Fibroblast of mammary gland (primary cell): ENCODE results near the gene MTRR.

ENCODE experiments used
- DNase-seq: peaks from one replicate; pipeline ENCODE4 v3.0.0-alpha.2; 2010; ENCODE audit warnings: low read depth
- H3K4me3 ChIP-seq: 2 replicates; pipeline ENCODE4 v1.5.1; 2011; ENCODE audit warnings: low read depth, mild to moderate bottlenecking, low read length, moderate library complexity; ENCODE audit not compliant: control insufficient read depth
- TF ChIP-seq, protein P1 (sequence below): conservative IDR thresholded peaks from 2 replicates; pipeline ENCODE4 v1.5.1; 2011; ENCODE audit warnings: low read depth, low read length, inconsistent platforms; ENCODE audit not compliant: control insufficient read depth, insufficient read depth

MTRR gene

DNA sequence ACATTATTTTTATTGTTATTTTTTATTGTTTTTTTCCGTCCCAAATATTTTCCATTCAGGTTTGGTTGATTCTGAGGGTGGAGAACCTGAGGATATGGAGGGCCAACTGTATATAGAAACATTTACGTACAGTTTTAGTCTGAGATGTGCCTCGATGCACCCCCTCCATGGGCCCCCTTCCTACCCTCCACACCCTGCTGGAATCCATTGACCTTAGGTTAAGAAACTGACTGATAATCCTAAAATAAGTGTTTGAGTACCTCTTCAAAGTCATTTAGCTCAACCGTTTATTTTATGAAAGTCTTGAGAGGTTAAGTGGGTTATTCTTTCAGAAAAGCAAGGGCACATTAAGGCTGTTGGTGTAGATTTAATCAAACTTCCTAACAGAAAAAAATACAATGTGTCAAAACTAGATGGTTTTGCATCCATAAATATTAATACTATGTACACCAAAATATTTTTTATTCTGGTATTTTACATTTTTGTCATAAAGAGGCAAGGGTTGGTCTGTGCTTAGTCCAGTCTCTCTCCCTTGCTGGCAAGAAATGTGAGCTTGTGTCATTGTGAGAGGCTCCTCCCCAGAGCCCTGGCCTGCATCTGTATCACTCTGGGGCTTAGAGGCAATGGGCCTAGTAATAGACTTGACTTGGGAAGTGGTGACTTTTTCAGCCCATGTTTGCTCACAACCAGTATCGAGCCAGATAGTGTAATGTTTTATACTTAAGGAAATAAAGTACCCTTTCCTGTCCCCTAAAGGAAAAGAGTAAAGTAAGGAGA, 15.7 kb downstream of the MTRR start:
- no peak overlapping the region for H3K4me3 ChIP-seq
- TF ChIP-seq, protein P1, sequence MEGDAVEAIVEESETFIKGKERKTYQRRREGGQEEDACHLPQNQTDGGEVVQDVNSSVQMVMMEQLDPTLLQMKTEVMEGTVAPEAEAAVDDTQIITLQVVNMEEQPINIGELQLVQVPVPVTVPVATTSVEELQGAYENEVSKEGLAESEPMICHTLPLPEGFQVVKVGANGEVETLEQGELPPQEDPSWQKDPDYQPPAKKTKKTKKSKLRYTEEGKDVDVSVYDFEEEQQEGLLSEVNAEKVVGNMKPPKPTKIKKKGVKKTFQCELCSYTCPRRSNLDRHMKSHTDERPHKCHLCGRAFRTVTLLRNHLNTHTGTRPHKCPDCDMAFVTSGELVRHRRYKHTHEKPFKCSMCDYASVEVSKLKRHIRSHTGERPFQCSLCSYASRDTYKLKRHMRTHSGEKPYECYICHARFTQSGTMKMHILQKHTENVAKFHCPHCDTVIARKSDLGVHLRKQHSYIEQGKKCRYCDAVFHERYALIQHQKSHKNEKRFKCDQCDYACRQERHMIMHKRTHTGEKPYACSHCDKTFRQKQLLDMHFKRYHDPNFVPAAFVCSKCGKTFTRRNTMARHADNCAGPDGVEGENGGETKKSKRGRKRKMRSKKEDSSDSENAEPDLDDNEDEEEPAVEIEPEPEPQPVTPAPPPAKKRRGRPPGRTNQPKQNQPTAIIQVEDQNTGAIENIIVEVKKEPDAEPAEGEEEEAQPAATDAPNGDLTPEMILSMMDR, result no peak

DNA sequence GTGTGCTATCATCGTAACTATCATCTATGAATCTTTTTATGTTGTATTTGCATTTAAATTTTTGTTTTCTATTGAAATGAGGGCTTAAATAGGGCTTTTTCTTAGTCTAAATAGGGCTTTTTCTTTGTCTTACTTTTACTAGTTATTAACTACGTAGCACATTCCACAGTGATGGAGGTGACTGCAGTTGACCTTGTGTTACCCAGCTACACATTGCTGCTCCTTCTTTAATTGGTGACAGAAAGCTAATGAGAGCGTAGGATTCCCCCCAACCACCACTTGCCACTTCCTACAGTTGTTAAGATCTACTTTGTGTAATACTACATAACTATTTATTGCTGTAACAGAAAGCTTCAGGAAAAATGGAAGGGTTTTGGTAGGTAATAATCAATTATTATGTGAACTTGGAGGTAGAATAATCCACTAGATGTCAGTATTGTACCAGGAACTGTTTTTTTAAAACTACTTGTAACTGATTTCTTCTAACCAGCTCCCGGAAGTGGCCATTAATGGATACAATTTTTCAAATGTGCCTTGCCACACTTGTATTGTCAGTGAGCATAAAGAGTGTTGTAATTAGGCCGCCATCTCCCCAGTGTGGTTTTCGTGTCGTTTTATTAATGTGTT, 18.0 kb downstream of the MTRR start:
- peak; percentile 61 for DNase-seq
- no peak overlapping the region for H3K4me3 ChIP-seq
- TF ChIP-seq, protein P1, result peak; percentile 53

More for the DNA sequence above, 15.7 kb downstream of the MTRR start:
- DNase-seq, result no peak

DNA sequence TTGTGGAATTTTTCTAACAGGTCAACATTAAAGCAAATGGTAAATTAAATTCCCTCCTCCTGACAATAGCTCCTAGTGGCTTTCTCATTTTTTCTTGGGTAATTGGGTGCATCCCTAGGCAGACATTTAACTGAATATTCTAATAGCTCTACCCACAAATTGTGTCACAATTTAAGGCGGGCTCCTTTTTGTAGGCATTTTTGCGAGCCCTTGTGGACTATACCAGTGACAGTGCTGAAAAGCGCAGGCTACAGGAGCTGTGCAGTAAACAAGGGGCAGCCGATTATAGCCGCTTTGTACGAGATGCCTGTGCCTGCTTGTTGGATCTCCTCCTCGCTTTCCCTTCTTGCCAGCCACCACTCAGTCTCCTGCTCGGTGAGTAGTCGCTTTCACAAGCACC, 20.0 kb downstream of the MTRR start:
- TF ChIP-seq, protein P1, result no peak
- H3K4me3 ChIP-seq, result no peak overlapping the region
- no peak for DNase-seq

DNA sequence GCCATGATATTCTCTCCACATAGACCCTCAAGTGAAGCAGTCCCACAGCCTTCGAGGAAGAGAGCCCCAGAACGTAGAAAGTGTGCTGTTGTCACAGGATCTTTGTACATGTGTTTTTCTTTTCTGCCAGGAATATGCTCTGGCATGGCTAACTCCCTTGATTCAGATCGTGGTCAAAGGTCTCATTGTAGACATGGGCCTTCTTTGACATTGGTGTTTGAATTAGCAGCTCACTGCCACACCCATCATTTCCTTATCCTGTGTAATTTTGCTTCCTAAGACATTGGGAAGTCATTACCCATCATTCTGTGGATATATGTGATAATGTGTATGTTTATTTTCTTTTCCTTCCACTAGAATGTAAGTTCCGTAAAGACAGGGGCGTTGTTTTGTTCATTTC, 25.5 kb downstream of the MTRR start:
- no peak overlapping the region for H3K4me3 ChIP-seq
- TF ChIP-seq, protein P1, result no peak
- DNase-seq, result no peak

DNA sequence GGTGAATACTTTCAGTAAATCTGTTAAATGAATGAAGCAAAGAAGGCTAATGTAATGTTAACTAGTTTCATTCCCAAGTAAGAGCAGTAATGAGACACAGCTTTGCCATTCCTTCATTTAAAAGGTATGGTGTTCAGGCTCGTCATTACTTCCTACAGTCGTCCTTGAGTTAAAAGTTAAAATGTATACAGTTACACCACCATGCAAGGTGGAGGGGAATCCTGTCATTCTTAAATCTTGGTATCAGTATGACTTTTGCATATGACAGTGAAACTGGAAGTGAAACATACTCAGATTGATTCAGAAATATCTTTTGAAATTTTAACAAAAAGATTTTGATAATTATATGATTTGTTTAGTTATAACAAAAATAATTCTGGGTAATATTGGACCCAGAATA, 25.9 kb downstream of the MTRR start:
- TF ChIP-seq, protein P1, result no peak
- H3K4me3 ChIP-seq, result no peak overlapping the region
- DNase-seq, result no peak

DNA sequence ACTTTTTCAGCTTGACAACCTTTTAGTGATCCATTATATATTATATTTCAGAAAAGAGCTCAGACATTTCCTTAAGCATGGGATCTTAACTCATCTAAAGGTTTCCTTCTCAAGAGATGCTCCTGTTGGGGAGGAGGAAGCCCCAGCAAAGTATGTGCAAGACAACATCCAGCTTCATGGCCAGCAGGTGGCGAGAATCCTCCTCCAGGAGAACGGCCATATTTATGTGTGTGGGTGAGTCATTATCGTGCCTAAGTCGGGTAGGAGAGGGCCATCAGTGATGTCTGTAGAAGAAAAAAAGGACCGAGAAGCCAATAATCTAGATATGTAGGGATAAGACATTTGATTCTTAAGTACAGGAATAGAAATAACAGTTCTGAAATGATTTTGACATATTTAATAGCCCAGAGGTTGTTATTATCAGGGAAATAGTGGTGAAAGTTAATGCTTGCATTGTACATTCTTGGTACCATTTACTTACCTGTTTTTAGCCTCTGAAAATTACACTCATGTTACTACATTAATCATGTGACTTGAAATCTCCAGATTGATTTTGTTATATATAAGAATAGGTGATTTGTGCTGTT, 28.2 kb downstream of the MTRR start:
- peak; percentile 81 for DNase-seq
- TF ChIP-seq, protein P1, result peak; percentile 69
- no peak overlapping the region for H3K4me3 ChIP-seq
